Caco-2 (cell line): ENCODE results near the gene DFFB. TPM values are rescaled to one million over a fixed set of nuclear protein-coding genes. Genes with fewer than 3 reads are reported as not detected.

Experiments
- BruUV-seq: library from RNA; stranded (reverse); fragments of 400-500 nt; replicated peaks from 2 replicates; lab custom pipeline; 2021; lab: Mats Ljungman, UMichigan
- CTCF ChIA-PET: fragments of 300-600 bp; sonication (Branson Sonifier 250); formaldehyde crosslinking; loops from one replicate; lab custom pipeline; 2022; ENCODE audit warnings: antibody characterized with exemption; lab: Charles Lee
- POLR2A ChIA-PET: fragments of 300-600 bp; sonication (Branson Sonifier 250); formaldehyde crosslinking; loops from one replicate; lab custom pipeline; 2022; ENCODE audit warnings: antibody characterized with exemption; lab: Charles Lee
- DNase-seq, 2 experiments: peaks; one replicate each; pipeline versions ENCODE4 v3.0.0 to v3.0.0-alpha.2; 2020 to 2022
- H3K27me3 ChIP-seq: replicated peaks from 2 replicates; pipeline ENCODE4 v1.6.0; 2011; ENCODE audit warnings: low read length; ENCODE audit not compliant: control insufficient read depth, insufficient read depth
- H3K36me3 ChIP-seq: 2 replicates; pipeline ENCODE4 v1.5.1; 2011; ENCODE audit warnings: low read length; ENCODE audit not compliant: control insufficient read depth, insufficient read depth
- H3K4me1 ChIP-seq: fragments of 250-450 bp; sonication (Bioruptor Pico); 2 replicates; pipeline ENCODE4 v1.5.1; 2020; ENCODE audit warnings: mild to moderate bottlenecking
- H3K4me3 ChIP-seq: 2 replicates; pipeline ENCODE4 v1.5.1; 2011; ENCODE audit warnings: low read depth, mild to moderate bottlenecking, control low read depth, low read length
- H3K9me3 ChIP-seq: fragments of 250-450 bp; sonication (Bioruptor Pico); 2 replicates; pipeline ENCODE4 v1.5.1; 2020; ENCODE audit warnings: mild to moderate bottlenecking, moderate library complexity
- H3K27ac Mint-ChIP-seq: one replicate; pipeline ENCODE4 v1.8.0; 2022; ENCODE audit warnings: mixed read lengths; ENCODE audit not compliant: unreplicated experiment
- H3K27me3 Mint-ChIP-seq: one replicate; pipeline ENCODE4 v1.8.0; 2022; ENCODE audit warnings: mixed read lengths; ENCODE audit not compliant: insufficient read depth, unreplicated experiment
- H3K36me3 Mint-ChIP-seq: one replicate; pipeline ENCODE4 v1.8.0; 2022; ENCODE audit warnings: mild to moderate bottlenecking, mixed read lengths; ENCODE audit not compliant: insufficient read depth, unreplicated experiment
- H3K4me1 Mint-ChIP-seq: one replicate; pipeline ENCODE4 v1.8.0; 2022; ENCODE audit warnings: low read depth, mixed read lengths; ENCODE audit not compliant: unreplicated experiment
- H3K4me3 Mint-ChIP-seq: one replicate; pipeline ENCODE4 v1.8.0; 2022; ENCODE audit warnings: mild to moderate bottlenecking, moderate library complexity, mixed read lengths; ENCODE audit not compliant: unreplicated experiment
- H3K9me3 Mint-ChIP-seq: one replicate; pipeline ENCODE4 v1.8.0; 2022; ENCODE audit warnings: mixed read lengths; ENCODE audit not compliant: unreplicated experiment
- intact Hi-C: fragments of 100-400 bp; cut with micrococcal nuclease; formaldehyde crosslinking; loops from one replicate; pipeline ENCODE4 v1.10.0; 2022; ENCODE audit not compliant: unreplicated experiment
- total RNA-seq: library from RNA; stranded (reverse); gene quantifications from 2 replicates; pipeline ENCODE4 v1.2.3, GENCODE V29; 2022
- TF ChIP-seq, protein P1 (sequence below), 2 experiments: fragments of 200-600 bp in 1 of 2; IDR thresholded peaks; 1 replicate in 1 of 2; 2 replicates in 1 of 2; pipeline versions ENCODE4 v1.5.1 to v1.8.0; 2011 to 2022; ENCODE audit warnings: antibody characterized with exemption in 1 of 2, control low read depth in 1 of 2, inconsistent platforms in 1 of 2, low read depth in 1 of 2, low read length in 1 of 2, mild to moderate bottlenecking in 1 of 2, moderate library complexity in 1 of 2; ENCODE audit not compliant: insufficient read depth in 1 of 2, severe bottlenecking in 1 of 2, unreplicated experiment in 1 of 2

DFFB gene
- total RNA-seq, 1 experiment from 2014 or later, result 7.7 TPM

DNA sequence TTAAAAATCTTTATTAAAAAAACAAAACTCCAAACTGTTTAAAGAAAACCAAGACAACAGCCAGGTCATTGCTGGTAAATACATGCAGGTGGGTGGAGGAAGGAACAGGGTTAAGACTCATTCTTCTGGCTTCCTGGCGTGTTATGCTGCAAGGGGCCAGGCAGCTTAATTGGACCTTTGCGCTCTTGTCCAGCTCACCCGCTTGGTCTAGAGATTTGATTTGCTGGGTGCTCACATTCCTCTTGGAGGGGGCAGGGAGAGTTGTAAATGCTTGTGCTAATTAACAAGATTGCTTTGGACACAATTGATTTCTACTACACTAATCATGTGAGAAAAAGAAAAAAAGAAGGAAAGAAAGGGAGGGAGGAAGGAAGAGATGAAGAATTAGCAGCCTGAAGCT, 10.7 kb upstream of the DFFB start:
- Mint-ChIP-seq H3K27ac (no peak overlapping the region), H3K9me3 (no peaks in the 10 kb centered on the region), H3K27me3 (no peaks in the 10 kb centered on the region), H3K36me3 (peaks cover 28% of the 10 kb centered on the region), H3K4me3 (no peak overlapping the region), H3K4me1 (no peaks in the 10 kb centered on the region)
- DNase-seq, result no peak
- intact Hi-C loops, result no loop called here
- CTCF ChIA-PET, result no interaction called here
- TF ChIP-seq, protein P1, sequence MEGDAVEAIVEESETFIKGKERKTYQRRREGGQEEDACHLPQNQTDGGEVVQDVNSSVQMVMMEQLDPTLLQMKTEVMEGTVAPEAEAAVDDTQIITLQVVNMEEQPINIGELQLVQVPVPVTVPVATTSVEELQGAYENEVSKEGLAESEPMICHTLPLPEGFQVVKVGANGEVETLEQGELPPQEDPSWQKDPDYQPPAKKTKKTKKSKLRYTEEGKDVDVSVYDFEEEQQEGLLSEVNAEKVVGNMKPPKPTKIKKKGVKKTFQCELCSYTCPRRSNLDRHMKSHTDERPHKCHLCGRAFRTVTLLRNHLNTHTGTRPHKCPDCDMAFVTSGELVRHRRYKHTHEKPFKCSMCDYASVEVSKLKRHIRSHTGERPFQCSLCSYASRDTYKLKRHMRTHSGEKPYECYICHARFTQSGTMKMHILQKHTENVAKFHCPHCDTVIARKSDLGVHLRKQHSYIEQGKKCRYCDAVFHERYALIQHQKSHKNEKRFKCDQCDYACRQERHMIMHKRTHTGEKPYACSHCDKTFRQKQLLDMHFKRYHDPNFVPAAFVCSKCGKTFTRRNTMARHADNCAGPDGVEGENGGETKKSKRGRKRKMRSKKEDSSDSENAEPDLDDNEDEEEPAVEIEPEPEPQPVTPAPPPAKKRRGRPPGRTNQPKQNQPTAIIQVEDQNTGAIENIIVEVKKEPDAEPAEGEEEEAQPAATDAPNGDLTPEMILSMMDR (IDR thresholded peaks at IDR 0.05; ENCODE audit: insufficient read depth in 1 of 2, low read depth in 1 of 2, low read length in 1 of 2, severe bottlenecking in 1 of 2, unreplicated experiment in 1 of 2), result no peak
- Histone ChIP-seq H3K36me3 (no peaks in the 10 kb centered on the region), H3K4me3 (no peak overlapping the region), H3K4me1 (no peaks in the 10 kb centered on the region), H3K9me3 (no peaks in the 10 kb centered on the region), H3K27me3 (no peaks in the 10 kb centered on the region)
- POLR2A ChIA-PET, result no interaction called here
- no TSS peak for BruUV-seq

GRCh38 chr1:3847081-3847480, 10.2 kb upstream of the DFFB start:
- H3K4me3 ChIP-seq, result no peak overlapping the region
- H3K4me1 Mint-ChIP-seq, result no peaks in the 10 kb centered on the region
- BruUV-seq, result no TSS peak
- ChIA-PET POLR2A (no interaction called here), CTCF (no interaction called here)
- peaks cover 28% of the 10 kb centered on the region for H3K36me3 Mint-ChIP-seq
- H3K36me3 ChIP-seq, result no peaks in the 10 kb centered on the region
- no peaks in the 10 kb centered on the region for H3K27me3 Mint-ChIP-seq
- no peak overlapping the region for H3K27ac Mint-ChIP-seq
- no peaks in the 10 kb centered on the region for H3K27me3 ChIP-seq
- no peaks in the 10 kb centered on the region for H3K4me1 ChIP-seq
- intact Hi-C loops, result no loop called here
- no peaks in the 10 kb centered on the region for H3K9me3 ChIP-seq
- TF ChIP-seq, protein P1 (IDR thresholded peaks at IDR 0.05; ENCODE audit: insufficient read depth in 1 of 2, low read depth in 1 of 2, low read length in 1 of 2, severe bottlenecking in 1 of 2, unreplicated experiment in 1 of 2), result no peak
- H3K4me3 Mint-ChIP-seq, result no peak overlapping the region
- H3K9me3 Mint-ChIP-seq, result no peaks in the 10 kb centered on the region
- no peak for DNase-seq

DNA sequence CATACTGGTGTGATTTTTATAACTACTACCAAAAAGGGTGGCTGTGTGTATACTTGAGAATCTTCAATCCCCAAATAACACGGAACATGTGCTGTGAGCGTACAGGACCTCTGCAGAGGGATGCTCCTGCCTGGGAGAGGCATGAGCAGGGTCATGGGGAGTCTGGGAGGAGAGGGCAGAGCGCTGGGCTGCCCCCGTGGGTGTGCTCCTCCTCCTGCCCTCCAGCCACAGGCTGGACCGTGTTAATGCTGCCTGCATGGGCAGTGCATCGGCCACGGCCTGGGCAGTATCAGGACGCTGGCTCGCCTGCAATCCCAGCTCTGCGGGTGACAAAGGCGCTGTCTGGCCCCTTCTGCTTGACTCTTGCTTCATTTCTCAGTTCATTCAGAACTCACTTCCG, 6.4 kb upstream of the DFFB start:
- no peak for DNase-seq
- no peaks in the 10 kb centered on the region for H3K27me3 ChIP-seq
- Mint-ChIP-seq H3K4me1 (no peaks in the 10 kb centered on the region), H3K27ac (no peak overlapping the region), H3K36me3 (peaks cover 12% of the 10 kb centered on the region), H3K27me3 (no peaks in the 10 kb centered on the region), H3K4me3 (no peak overlapping the region), H3K9me3 (no peaks in the 10 kb centered on the region)
- no peaks in the 10 kb centered on the region for H3K36me3 ChIP-seq
- no TSS peak for BruUV-seq
- no peak overlapping the region for H3K4me3 ChIP-seq
- H3K9me3 ChIP-seq, result no peaks in the 10 kb centered on the region
- TF ChIP-seq, protein P1 (IDR thresholded peaks at IDR 0.05; ENCODE audit: insufficient read depth in 1 of 2, low read depth in 1 of 2, low read length in 1 of 2, severe bottlenecking in 1 of 2, unreplicated experiment in 1 of 2), result no peak
- ChIA-PET CTCF (no interaction called here), POLR2A (no interaction called here)
- intact Hi-C loops, result no loop called here
- H3K4me1 ChIP-seq, result no peaks in the 10 kb centered on the region
